ENCODE data around the gene RNF43. TPM values are rescaled to one million over a fixed set of nuclear protein-coding genes. Genes with fewer than 3 reads are reported as not detected.
A peak's percentile ranks its signal among the peaks of the same experiment; 100 is the strongest.
"Not testable (repeated sequence)": the region's sequence is repeated elsewhere in the genome, so short reads cannot be mapped to it uniquely, and the experiment has no call there.

The RNF43 gene
- total RNA-seq, 4 donors from 2014 or later: 6.4 to 13.8 (median 8.1) TPM

- WGBS, 2 donors: 36 to 61% methylated on average over 2 of the region's 2 CpGs
- H3K36me3 ChIP-seq: no peaks in the 10 kb centered on the region
- H3K9me3 ChIP-seq: no peaks in the 10 kb centered on the region
- no peak for DNase-seq
- intact Hi-C loops (cut with DNase I): no loop called here
- H3K27ac ChIP-seq: peak overlapping the region in 3 of 4 donors; percentile 15 to 72 (median 65)
- H3K4me3 ChIP-seq: no peak overlapping the region
- TF ChIP-seq CTCF (IDR thresholded peaks at IDR 0.05) (no peak), POLR2A (IDR thresholded peaks at IDR 0.05) (no peak)
- H3K27me3 ChIP-seq: peaks cover 0 to 6% (median 0%) of the 10 kb centered on the region in 4 donors
- peaks cover 0 to 83% (median 13%) of the 10 kb centered on the region in 3 donors for H3K4me1 ChIP-seq
Observed at GRCh38 chr17:58401287-58401686, 16.0 kb downstream of the RNF43 start.

- no peak for DNase-seq
- no peak for TF ChIP-seq CTCF (IDR thresholded peaks at IDR 0.05)
- TF ChIP-seq POLR2A (IDR thresholded peaks at IDR 0.05): no peak
- Histone ChIP-seq H3K4me3 (no peak overlapping the region), H3K27ac (peak overlapping the region in 3 of 4 donors; percentile 15 to 72 (median 65)), H3K4me1 (peaks cover 0 to 79% (median 13%) of the 10 kb centered on the region in 3 donors), H3K27me3 (peaks cover 0 to 6% (median 0%) of the 10 kb centered on the region in 4 donors), H3K36me3 (no peaks in the 10 kb centered on the region), H3K9me3 (no peaks in the 10 kb centered on the region)
- intact Hi-C loops (cut with DNase I): no loop called here
Observed at GRCh38 chr17:58400826-58401225, 16.5 kb downstream of the RNF43 start.

GRCh38 chr17:58399974-58400373 is 17.4 kb downstream of the RNF43 start:
- Histone ChIP-seq H3K4me1 (peaks cover 0 to 72% (median 13%) of the 10 kb centered on the region in 3 donors), H3K27me3 (peaks cover 0 to 6% (median 0%) of the 10 kb centered on the region in 4 donors), H3K4me3 (no peak overlapping the region), H3K36me3 (no peaks in the 10 kb centered on the region), H3K9me3 (no peaks in the 10 kb centered on the region), H3K27ac (peak overlapping the region in 2 of 4 donors; percentile 35 to 65)
- 39 to 55% methylated on average over 3 of the region's 3 CpGs for WGBS, 2 donors
- no peak for DNase-seq
- TF ChIP-seq CTCF (IDR thresholded peaks at IDR 0.05) (no peak), POLR2A (IDR thresholded peaks at IDR 0.05) (no peak)
- intact Hi-C loops (cut with DNase I): no loop called here

- WGBS, 2 donors: 46 to 52% methylated on average over 3 of the region's 3 CpGs
- peak overlapping the region in 2 of 4 donors; percentile 35 to 65 for H3K27ac ChIP-seq
- intact Hi-C loops (cut with DNase I): no loop called here
Observed at GRCh38 chr17:58398574-58399266, 18.6 kb downstream of the RNF43 start.

GRCh38 chr17:58397421-58397820 is 19.9 kb downstream of the RNF43 start:
- intact Hi-C loops (cut with DNase I); DNase-seq; H3K4me3 ChIP-seq; H3K9me3 ChIP-seq; H3K36me3 ChIP-seq: not testable (repeated sequence)
- H3K27me3 ChIP-seq: peaks cover 0 to 12% (median 0%) of the 10 kb centered on the region in 4 donors
- H3K4me1 ChIP-seq: peaks cover 4 to 73% (median 13%) of the 10 kb centered on the region in 3 donors
- H3K27ac ChIP-seq: peak overlapping the region in 1 of 4 donors; percentile 65
- WGBS, 2 donors: 82 to 86% methylated on average over 5 of the region's 5 CpGs

More at GRCh38 chr17:58398574-58399266, 18.6 kb downstream of the RNF43 start:
- H3K4me1 ChIP-seq: peaks cover 0 to 77% (median 13%) of the 10 kb centered on the region in 3 donors
- no peak overlapping the region for H3K4me3 ChIP-seq
- H3K27me3 ChIP-seq: peaks cover 0 to 6% (median 0%) of the 10 kb centered on the region in 4 donors
- TF ChIP-seq CTCF (IDR thresholded peaks at IDR 0.05): no peak
- no peak for TF ChIP-seq POLR2A (IDR thresholded peaks at IDR 0.05)
- no peak for DNase-seq
- no peaks in the 10 kb centered on the region for H3K9me3 ChIP-seq
- no peaks in the 10 kb centered on the region for H3K36me3 ChIP-seq
